Endothelial cell (in vitro differentiated cells): ENCODE results near the gene KCNA3. TPM values are rescaled to one million over a fixed set of nuclear protein-coding genes. Genes with fewer than 3 reads are reported as not detected.

Experiments
- DNase-seq: peaks from one replicate; pipeline ENCODE4 v3.0.0; 2021; ENCODE audit warnings: low spot score
- H3K27ac Mint-ChIP-seq: one replicate; pipeline ENCODE4 v1.8.0; 2021; ENCODE audit warnings: mixed read lengths, inconsistent platforms; ENCODE audit not compliant: unreplicated experiment
- H3K27me3 Mint-ChIP-seq: one replicate; pipeline ENCODE4 v1.8.0; 2021; ENCODE audit warnings: mild to moderate bottlenecking, moderate library complexity, mixed read lengths, inconsistent platforms; ENCODE audit not compliant: unreplicated experiment
- H3K36me3 Mint-ChIP-seq: one replicate; pipeline ENCODE4 v1.8.0; 2021; ENCODE audit warnings: mild to moderate bottlenecking, low read depth, mixed read lengths, inconsistent platforms; ENCODE audit not compliant: unreplicated experiment
- H3K4me1 Mint-ChIP-seq: one replicate; pipeline ENCODE4 v1.8.0; 2021; ENCODE audit warnings: mild to moderate bottlenecking, mixed read lengths, inconsistent platforms; ENCODE audit not compliant: unreplicated experiment
- H3K4me3 Mint-ChIP-seq: one replicate; pipeline ENCODE4 v1.8.0; 2021; ENCODE audit warnings: mild to moderate bottlenecking, mixed read lengths, inconsistent platforms; ENCODE audit not compliant: unreplicated experiment
- H3K9me3 Mint-ChIP-seq: one replicate; pipeline ENCODE4 v1.8.0; 2021; ENCODE audit warnings: mixed read lengths, inconsistent platforms; ENCODE audit not compliant: unreplicated experiment
- CTCF ChIP-seq: fragments of 200-600 bp; sonication (generic); IDR thresholded peaks from one replicate; pipeline ENCODE4 v1.5.0; 2021; ENCODE audit warnings: antibody characterized with exemption; ENCODE audit not compliant: unreplicated experiment
- total RNA-seq: library from RNA; stranded (reverse); fragmentation: NEBNext Ultra II Directional; extraction: Animal tissue kit (Norgen Biotek cat#: 25700); gene quantifications from one replicate; pipeline ENCODE4 v1.2.1, GENCODE V29; 2021; ENCODE audit not compliant: unreplicated experiment

The KCNA3 gene
- total RNA-seq, 1 donor from 2014 or later, result 0.26 TPM

GRCh38 chr1:110684491-110684890 is 9.8 kb upstream of the KCNA3 start:
- no peak overlapping the region for H3K4me3 Mint-ChIP-seq
- H3K27ac Mint-ChIP-seq, result no peak overlapping the region
- no peaks in the 10 kb centered on the region for H3K9me3 Mint-ChIP-seq
- H3K4me1 Mint-ChIP-seq, result no peaks in the 10 kb centered on the region
- no peak for DNase-seq
- H3K36me3 Mint-ChIP-seq, result no peaks in the 10 kb centered on the region
- peaks cover 5% of the 10 kb centered on the region for H3K27me3 Mint-ChIP-seq
- TF ChIP-seq CTCF, result no peak

GRCh38 chr1:110682898-110683297 is 8.2 kb upstream of the KCNA3 start:
- Mint-ChIP-seq H3K27ac (no peak overlapping the region), H3K4me3 (no peak overlapping the region), H3K4me1 (no peaks in the 10 kb centered on the region), H3K9me3 (no peaks in the 10 kb centered on the region), H3K36me3 (no peaks in the 10 kb centered on the region), H3K27me3 (peaks cover 5% of the 10 kb centered on the region)
- no peak for DNase-seq
- no peak for TF ChIP-seq CTCF

GRCh38 chr1:110680036-110680735 is 5.4 kb upstream of the KCNA3 start:
- Mint-ChIP-seq H3K9me3 (no peaks in the 10 kb centered on the region), H3K27me3 (peaks cover 5% of the 10 kb centered on the region), H3K4me3 (no peak overlapping the region), H3K36me3 (no peaks in the 10 kb centered on the region), H3K4me1 (peaks cover 5% of the 10 kb centered on the region), H3K27ac (no peak overlapping the region)
- no peak for DNase-seq
- no peak for TF ChIP-seq CTCF

GRCh38 chr1:110677526-110677925 is 2.8 kb upstream of the KCNA3 start:
- Mint-ChIP-seq H3K4me1 (peaks cover 10% of the 10 kb centered on the region), H3K4me3 (no peak overlapping the region), H3K9me3 (no peaks in the 10 kb centered on the region), H3K27ac (no peak overlapping the region), H3K27me3 (peaks cover 12% of the 10 kb centered on the region), H3K36me3 (peaks cover 4% of the 10 kb centered on the region)
- TF ChIP-seq CTCF, result no peak
- DNase-seq, result no peak

GRCh38 chr1:110676970-110677369 is 2.2 kb upstream of the KCNA3 start:
- no peak overlapping the region for H3K4me3 Mint-ChIP-seq
- H3K27me3 Mint-ChIP-seq, result peaks cover 12% of the 10 kb centered on the region
- TF ChIP-seq CTCF, result no peak
- peaks cover 10% of the 10 kb centered on the region for H3K4me1 Mint-ChIP-seq
- peaks cover 4% of the 10 kb centered on the region for H3K36me3 Mint-ChIP-seq
- H3K27ac Mint-ChIP-seq, result no peak overlapping the region
- DNase-seq, result no peak
- no peaks in the 10 kb centered on the region for H3K9me3 Mint-ChIP-seq
